NCI-H524 (cell line): ENCODE measurements around the gene GGT1.
"Not testable (repeated sequence)": the region's sequence is repeated elsewhere in the genome, so short reads cannot be mapped to it uniquely, and the experiment has no call there.

ENCODE experiments used
- DNase-seq, 2 experiments: peaks; one replicate each; lab custom pipeline; 2025; lab: John Stamatoyannopoulos, UW

The GGT1 gene

GRCh38 chr22:24642307-24642706 lies 39.3 kb downstream of the GGT1 start:
- not testable (repeated sequence) for DNase-seq

- not testable (repeated sequence) for DNase-seq
Measured at GRCh38 chr22:24644409-24644808, 41.4 kb downstream of the GGT1 start.

- not testable (repeated sequence) for DNase-seq
Measured at GRCh38 chr22:24645408-24646399, 42.7 kb downstream of the GGT1 start.

DNA sequence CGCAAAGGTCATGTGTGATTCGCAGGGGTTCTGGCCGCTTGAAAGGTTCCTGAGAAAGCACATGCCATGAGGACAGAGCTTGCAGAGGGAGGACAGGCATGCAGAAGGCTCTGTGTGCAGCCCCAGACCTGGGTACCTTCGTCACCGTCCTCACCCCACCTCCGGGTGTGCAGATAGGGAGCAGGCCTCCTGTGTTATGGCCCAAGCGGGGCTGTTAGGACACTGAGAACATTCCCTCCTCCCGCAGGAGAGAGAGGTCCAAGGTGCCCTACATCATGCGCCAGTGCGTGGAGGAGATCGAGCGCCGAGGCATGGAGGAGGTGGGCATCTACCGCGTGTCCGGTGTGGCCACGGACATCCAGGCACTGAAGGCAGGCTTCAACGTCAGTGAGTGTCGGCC lies 43.8 kb downstream of the GGT1 start:
- not testable (repeated sequence) for DNase-seq

GRCh38 chr22:24649371-24649770 lies 46.4 kb downstream of the GGT1 start:
- not testable (repeated sequence) for DNase-seq

GRCh38 chr22:24650884-24651283 lies 47.9 kb downstream of the GGT1 start:
- DNase-seq = not testable (repeated sequence)

GRCh38 chr22:24665395-24665794 lies 62.4 kb downstream of the GGT1 start:
- DNase-seq = not testable (repeated sequence)

GRCh38 chr22:24667904-24668303 lies 64.9 kb downstream of the GGT1 start:
- DNase-seq = not testable (repeated sequence)

GRCh38 chr22:24672532-24672931 lies 69.5 kb downstream of the GGT1 start:
- not testable (repeated sequence) for DNase-seq
